ENCODE results near the gene EXOC4. TPM values are rescaled to one million over a fixed set of nuclear protein-coding genes. Genes with fewer than 3 reads are reported as not detected.
A peak's percentile ranks its signal among the peaks of the same experiment; 100 is the strongest.

Gene EXOC4
- total RNA-seq, 2 donors from 2014 or later: 52.4 to 74.0 TPM

DNA sequence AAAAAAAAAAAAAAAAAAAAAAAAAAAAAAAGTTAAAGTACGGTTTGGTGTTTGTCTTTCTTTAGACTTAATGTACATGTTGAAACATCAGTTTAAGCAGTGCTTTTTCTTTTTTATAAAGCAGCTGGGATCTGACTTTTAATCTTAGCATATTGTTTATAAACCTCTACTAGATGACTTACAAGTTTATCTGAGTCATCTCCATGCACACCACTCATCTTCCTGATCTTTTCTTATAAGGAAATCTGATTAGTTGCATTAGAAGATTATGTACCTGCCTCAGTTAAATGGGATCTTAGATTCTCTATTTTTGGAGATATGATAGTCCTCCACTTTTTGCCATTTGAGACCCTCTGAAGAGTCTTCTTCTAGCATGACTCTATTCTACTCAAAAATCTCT, 482.3 kb downstream of the EXOC4 start:
- DNase-seq (ENCODE audit: low spot score in 2 of 2) (no peak), ATAC-seq (no peak)
- no peaks in the 10 kb centered on the region for H3K36me3 Mint-ChIP-seq
- H3K27ac Mint-ChIP-seq: no peak overlapping the region
- H3K9me3 Mint-ChIP-seq: no peaks in the 10 kb centered on the region

- H3K36me3 Mint-ChIP-seq: no peaks in the 10 kb centered on the region
- H3K9me3 Mint-ChIP-seq: no peaks in the 10 kb centered on the region
Observed at GRCh38 chr7:133739817-133740216, 486.9 kb downstream of the EXOC4 start.

GRCh38 chr7:133741078-133741477, 488.2 kb downstream of the EXOC4 start:
- no peaks in the 10 kb centered on the region for H3K36me3 Mint-ChIP-seq
- DNase-seq (ENCODE audit: low spot score in 2 of 2) (no peak), ATAC-seq (no peak)
- peak overlapping the region in 1 of 2 donors; percentile 12 for H3K27ac Mint-ChIP-seq
- no peaks in the 10 kb centered on the region for H3K9me3 Mint-ChIP-seq

More at GRCh38 chr7:133739817-133740216, 486.9 kb downstream of the EXOC4 start:
- no peak overlapping the region for H3K27ac Mint-ChIP-seq
- ATAC-seq: no peak
- no peak for DNase-seq (ENCODE audit: low spot score in 2 of 2)

DNA sequence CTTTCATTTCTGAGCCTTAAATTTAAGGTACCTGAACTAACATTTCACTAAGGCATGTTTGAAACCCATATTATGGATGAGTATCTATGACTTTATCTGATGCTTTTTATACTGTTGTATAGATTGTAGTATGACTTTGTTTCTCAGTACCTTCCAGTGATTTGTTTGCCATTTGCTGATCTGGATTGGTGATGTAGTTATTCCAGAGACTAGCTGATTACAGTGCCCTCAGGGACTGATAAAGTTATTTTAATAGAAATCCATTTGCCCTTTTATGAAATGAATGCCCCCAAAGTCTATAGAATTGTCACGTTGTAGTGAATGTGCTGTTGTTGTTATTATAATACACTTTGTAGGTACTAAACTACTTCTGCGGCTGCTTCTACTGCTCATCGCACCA, 488.8 kb downstream of the EXOC4 start:
- H3K36me3 Mint-ChIP-seq: no peaks in the 10 kb centered on the region
- ATAC-seq (no peak), DNase-seq (ENCODE audit: low spot score in 2 of 2) (no peak)
- no peaks in the 10 kb centered on the region for H3K9me3 Mint-ChIP-seq
- H3K27ac Mint-ChIP-seq: no peak overlapping the region

DNA sequence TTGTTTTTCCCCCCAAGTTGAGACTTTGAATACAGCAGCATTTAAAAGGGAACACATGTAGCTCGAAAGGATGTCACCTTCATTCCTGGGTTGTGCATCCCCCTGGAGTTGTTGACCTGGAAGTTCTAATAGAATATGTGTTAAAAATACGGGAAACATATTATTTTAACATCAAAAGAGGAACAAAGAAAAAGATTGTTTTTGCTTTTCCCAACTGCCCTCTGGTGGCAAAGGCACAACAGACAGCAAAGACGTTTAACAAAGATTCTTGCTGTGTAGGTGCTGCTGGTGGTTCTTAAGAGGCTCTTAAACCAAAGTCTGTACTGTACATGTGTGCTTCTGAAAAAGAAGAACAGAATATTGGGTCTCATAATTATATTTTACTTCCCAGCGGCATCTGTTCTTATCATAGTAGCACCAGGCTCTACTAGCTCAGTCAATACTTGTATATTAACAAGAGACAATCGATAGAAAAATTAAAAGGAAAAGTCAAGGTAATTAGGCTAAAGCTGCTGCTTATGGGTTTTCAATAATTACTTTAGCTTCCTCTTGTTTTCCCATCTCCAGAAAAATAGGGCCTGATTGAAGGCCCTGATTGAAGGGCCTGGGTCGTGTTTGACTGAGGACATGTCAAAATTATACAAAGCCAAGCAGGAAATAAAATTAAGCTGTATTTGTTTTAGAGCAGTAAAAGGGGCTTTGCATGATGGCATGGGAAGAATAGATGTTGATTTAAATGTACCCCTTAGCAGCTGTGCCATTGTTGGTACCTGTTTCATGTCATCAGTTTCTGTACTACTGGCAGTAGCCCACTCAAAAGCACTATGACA, 490.0 kb downstream of the EXOC4 start:
- ATAC-seq (no peak), DNase-seq (ENCODE audit: low spot score in 2 of 2) (no peak)
- H3K27ac Mint-ChIP-seq: no peak overlapping the region
- H3K36me3 Mint-ChIP-seq: no peaks in the 10 kb centered on the region
- H3K9me3 Mint-ChIP-seq: no peaks in the 10 kb centered on the region

DNA sequence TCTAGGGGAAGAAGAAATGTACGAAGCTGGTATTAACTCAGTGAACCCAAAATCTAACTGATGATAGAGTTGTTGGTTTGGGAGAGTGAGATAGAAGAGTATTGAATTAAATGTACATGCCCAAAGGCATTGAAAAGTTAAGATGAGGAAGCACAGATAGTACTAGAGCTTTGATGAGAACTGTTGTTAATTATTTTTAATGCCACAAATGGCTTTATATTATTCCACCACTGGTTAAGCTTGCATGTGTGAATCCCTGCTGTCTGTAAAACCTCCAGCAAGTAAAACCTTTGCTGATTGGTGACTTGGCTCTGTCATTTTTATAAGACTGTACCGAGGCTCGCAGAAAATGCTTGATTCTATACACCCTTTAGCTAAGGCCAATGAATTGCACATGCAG, 491.6 kb downstream of the EXOC4 start:
- no peak for DNase-seq (ENCODE audit: low spot score in 2 of 2)
- H3K36me3 Mint-ChIP-seq: no peaks in the 10 kb centered on the region
- no peaks in the 10 kb centered on the region for H3K9me3 Mint-ChIP-seq
- ATAC-seq: no peak
- H3K27ac Mint-ChIP-seq: no peak overlapping the region

DNA sequence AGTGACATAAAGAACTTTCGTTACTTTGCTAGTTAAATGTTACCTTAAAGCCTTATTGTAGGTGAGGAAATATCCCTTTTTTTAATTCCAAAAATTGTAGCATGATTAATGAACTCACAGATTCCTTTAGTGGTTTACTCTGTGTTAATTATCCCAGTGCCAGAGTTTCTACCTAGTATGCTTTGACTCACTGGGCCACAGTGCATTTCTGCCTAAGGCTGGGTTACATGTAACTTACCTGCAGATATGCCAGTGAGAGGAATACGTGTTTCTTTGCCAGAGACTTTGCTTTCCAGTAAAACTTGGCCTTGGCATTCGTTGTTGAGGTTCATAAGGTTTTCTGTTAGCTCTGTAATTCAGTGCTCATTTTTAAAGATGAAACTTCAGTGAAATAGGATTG, 493.4 kb downstream of the EXOC4 start:
- Mint-ChIP-seq H3K27ac (no peak overlapping the region), H3K9me3 (no peaks in the 10 kb centered on the region), H3K36me3 (no peaks in the 10 kb centered on the region)
- DNase-seq (ENCODE audit: low spot score in 2 of 2) (no peak), ATAC-seq (no peak)

DNA sequence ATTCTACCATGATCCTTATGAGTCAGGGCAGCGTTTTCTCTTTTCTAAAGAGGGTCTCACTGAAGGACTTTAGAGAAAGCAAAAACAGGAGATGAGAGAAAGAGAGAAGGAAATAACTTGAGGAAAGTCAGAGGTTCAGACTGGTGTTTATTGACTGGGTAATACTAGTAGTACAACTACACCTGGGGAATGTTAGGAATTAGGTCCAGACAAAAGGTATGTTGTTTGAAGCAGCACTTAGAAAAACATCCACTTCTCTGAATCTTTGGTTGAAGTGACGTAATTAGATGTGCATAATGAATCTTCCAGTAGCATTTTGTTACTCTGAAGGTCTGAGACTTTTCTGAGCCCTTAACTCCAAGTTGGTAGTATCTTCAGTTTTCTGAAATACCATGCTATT, 494.0 kb downstream of the EXOC4 start:
- H3K27ac Mint-ChIP-seq: no peak overlapping the region
- no peaks in the 10 kb centered on the region for H3K36me3 Mint-ChIP-seq

GRCh38 chr7:133748443-133749407, 495.8 kb downstream of the EXOC4 start:
- no peak for DNase-seq (ENCODE audit: low spot score in 2 of 2)
- no peak for ATAC-seq
- Mint-ChIP-seq H3K36me3 (no peaks in the 10 kb centered on the region), H3K27ac (no peak overlapping the region), H3K9me3 (no peaks in the 10 kb centered on the region)

More for the DNA sequence above, 494.0 kb downstream of the EXOC4 start:
- ATAC-seq: no peak
- no peaks in the 10 kb centered on the region for H3K9me3 Mint-ChIP-seq
- DNase-seq (ENCODE audit: low spot score in 2 of 2): no peak

DNA sequence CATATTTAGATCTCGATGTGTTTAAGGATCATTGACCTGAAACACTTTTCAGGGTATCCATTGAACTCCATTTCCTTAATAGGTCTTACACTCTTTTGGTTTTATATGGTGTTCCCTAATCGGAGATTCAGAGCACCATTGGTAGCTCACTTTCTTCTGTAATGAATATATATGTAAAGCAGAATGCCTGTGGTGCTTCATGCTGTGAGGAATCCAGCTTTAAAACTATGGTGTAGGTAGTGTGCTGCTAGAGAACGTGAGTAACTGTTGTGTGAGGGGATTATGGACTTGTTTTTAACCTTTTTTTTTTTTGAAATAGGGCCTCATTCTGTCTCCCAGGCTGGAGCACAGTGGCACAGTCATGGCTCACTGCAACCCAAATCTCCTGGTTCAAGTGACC, 497.4 kb downstream of the EXOC4 start:
- Mint-ChIP-seq H3K27ac (no peak overlapping the region), H3K9me3 (no peaks in the 10 kb centered on the region), H3K36me3 (no peaks in the 10 kb centered on the region)
- DNase-seq (ENCODE audit: low spot score in 2 of 2) (no peak), ATAC-seq (no peak)

DNA sequence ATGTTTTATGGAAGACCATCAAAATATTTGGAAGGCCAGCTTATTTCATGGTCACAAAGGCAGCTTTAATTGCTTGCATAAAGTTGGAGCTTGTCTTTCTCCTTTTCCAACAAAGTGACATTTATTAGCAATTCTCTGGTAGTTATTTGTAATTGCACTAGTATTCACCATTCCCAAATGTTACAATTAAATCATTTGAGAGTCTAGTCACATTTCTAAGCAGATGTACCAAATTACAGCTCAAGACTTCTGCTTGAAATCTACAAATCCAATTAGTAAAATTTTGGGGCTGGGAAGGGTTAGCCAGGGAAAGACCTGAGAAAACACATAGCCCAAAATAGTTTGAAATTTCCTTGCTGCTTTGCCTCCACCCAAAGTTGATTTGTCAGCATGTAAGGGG, 498.2 kb downstream of the EXOC4 start:
- no peak for DNase-seq (ENCODE audit: low spot score in 2 of 2)
- Mint-ChIP-seq H3K9me3 (no peaks in the 10 kb centered on the region), H3K36me3 (no peaks in the 10 kb centered on the region), H3K27ac (no peak overlapping the region)
- no peak for ATAC-seq

- Mint-ChIP-seq H3K27ac (no peak overlapping the region), H3K36me3 (no peaks in the 10 kb centered on the region), H3K9me3 (no peaks in the 10 kb centered on the region)
- no peak for ATAC-seq
- DNase-seq (ENCODE audit: low spot score in 2 of 2): no peak
Observed at GRCh38 chr7:133753513-133753912, 500.6 kb downstream of the EXOC4 start.

DNA sequence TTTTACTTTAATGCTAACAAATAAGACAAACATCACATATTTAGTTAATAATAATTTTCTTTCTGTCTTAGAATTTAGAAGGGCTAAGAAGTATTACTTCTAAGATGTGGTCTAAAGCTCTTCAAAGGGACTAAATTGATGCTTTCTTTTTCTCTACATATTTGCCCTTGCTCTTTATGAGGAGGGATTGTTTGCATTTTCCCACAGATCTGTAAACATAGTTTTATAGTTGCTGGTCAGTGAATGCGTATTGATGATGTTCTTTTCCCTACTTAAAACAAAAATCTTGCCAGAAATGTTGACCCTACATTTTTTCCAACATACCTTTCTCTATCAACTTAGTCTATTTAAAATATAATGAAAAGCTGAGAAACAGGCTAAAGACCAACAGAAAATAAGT, 501.8 kb downstream of the EXOC4 start:
- no peaks in the 10 kb centered on the region for H3K36me3 Mint-ChIP-seq
- ATAC-seq (no peak), DNase-seq (ENCODE audit: low spot score in 2 of 2) (no peak)
- no peak overlapping the region for H3K27ac Mint-ChIP-seq
- H3K9me3 Mint-ChIP-seq: no peaks in the 10 kb centered on the region

DNA sequence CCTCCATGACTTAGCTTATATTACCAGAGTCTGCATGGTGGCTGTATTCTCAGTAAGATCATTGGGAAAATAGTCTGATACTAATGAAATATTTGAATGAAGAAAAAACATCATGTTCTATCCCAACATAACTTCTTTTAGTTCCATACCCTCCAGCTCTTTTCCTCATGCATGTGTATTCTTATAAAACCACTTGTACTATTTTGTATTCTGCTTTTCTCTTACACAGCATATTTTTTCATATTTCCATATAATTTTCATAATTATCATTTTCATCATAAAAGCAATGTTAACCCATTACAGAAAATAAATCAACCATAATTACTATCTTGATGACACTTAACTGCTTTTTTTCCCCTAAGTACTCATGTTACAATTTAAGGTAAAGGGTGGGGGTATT, 503.0 kb downstream of the EXOC4 start:
- H3K36me3 Mint-ChIP-seq: no peaks in the 10 kb centered on the region
- H3K27ac Mint-ChIP-seq: no peak overlapping the region
- DNase-seq (ENCODE audit: low spot score in 2 of 2) (no peak), ATAC-seq (no peak)
- no peaks in the 10 kb centered on the region for H3K9me3 Mint-ChIP-seq

- DNase-seq (ENCODE audit: low spot score in 2 of 2): no peak
- peak overlapping the region in 1 of 2 donors; percentile 26 for H3K27ac Mint-ChIP-seq
- no peaks in the 10 kb centered on the region for H3K36me3 Mint-ChIP-seq
- no peak for ATAC-seq
- H3K9me3 Mint-ChIP-seq: no peaks in the 10 kb centered on the region
Observed at GRCh38 chr7:133761443-133761842, 508.6 kb downstream of the EXOC4 start.

DNA sequence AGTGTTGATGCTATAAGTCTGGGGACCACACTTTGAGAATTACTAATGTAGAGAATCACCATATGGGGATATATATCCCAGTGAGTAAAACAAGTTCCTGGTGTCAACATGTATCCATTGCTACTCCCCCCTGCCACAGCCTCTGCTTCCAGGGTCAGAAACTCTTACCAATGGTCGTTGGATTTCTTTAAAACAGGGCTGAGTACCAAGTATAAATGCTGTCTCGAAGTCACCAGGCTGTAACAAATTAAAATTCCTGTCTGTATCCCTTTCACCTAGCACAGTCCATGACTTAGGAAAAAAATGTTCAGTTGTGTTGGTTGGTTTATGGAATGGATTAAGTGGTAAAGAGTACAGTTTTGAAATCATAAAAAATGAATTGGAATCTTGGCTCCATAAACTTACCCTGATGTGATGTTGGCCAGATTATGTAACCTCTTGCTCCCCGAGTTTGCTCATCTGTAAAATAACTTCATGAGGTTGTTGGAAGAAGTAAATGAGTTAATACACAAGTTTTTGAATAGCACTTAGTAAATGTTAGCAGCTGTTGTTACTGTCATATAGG, 510.3 kb downstream of the EXOC4 start:
- no peak for DNase-seq (ENCODE audit: low spot score in 2 of 2)
- H3K27ac Mint-ChIP-seq: no peak overlapping the region
- no peaks in the 10 kb centered on the region for H3K9me3 Mint-ChIP-seq
- no peak for ATAC-seq
- no peaks in the 10 kb centered on the region for H3K36me3 Mint-ChIP-seq

- Mint-ChIP-seq H3K27ac (no peak overlapping the region), H3K9me3 (no peaks in the 10 kb centered on the region)
Observed at GRCh38 chr7:133769668-133770067, 516.8 kb downstream of the EXOC4 start.

More at GRCh38 chr7:133769668-133770067, 516.8 kb downstream of the EXOC4 start:
- H3K36me3 Mint-ChIP-seq: no peaks in the 10 kb centered on the region
- DNase-seq (ENCODE audit: low spot score in 2 of 2): no peak
- no peak for ATAC-seq

Data from activated naive CD4-positive, alpha-beta T cell treated with anti-CD3 and anti-CD28 coated beads, Interleukin-2, amount 50 U/mL, for 72 hours (primary cell).